ENCODE data around the gene KCNJ5. TPM values are rescaled to one million over a fixed set of nuclear protein-coding genes. Genes with fewer than 3 reads are reported as not detected.
A peak's percentile ranks its signal among the peaks of the same experiment; 100 is the strongest.

Gene KCNJ5
- total RNA-seq, 1 experiment from 2014 or later = not detected

- Histone ChIP-seq H3K79me2 (ENCODE audit: low read length) (no peaks in the 10 kb centered on the region), H4K20me1 (ENCODE audit: insufficient read depth, low read depth, low read length) (no peaks in the 10 kb centered on the region), H3K4me2 (ENCODE audit: low read depth, low read length, poor library complexity, severe bottlenecking) (no peak overlapping the region), H3K4me1 (ENCODE audit: low read length) (no peaks in the 10 kb centered on the region), H3K4me3 (ENCODE audit: low read length) (no peak overlapping the region), H3K9me3 (ENCODE audit: low read length) (no peaks in the 10 kb centered on the region), H2AFZ (ENCODE audit: low read length) (no peak overlapping the region), H3K36me3 (ENCODE audit: insufficient read depth, low read length) (no peaks in the 10 kb centered on the region), H3K27ac (ENCODE audit: low read length) (no peak overlapping the region), H3K9me2 (replicated peaks; ENCODE audit: insufficient read depth, low read length) (no peaks in the 10 kb centered on the region), H3K27me3 (ENCODE audit: low read length) (no peaks in the 10 kb centered on the region), H3K9ac (ENCODE audit: low read length) (no peak overlapping the region)
- DNase-seq = no peak
Observed at GRCh38 chr11:128853559-128853958, 37.6 kb upstream of the KCNJ5 start.

GRCh38 chr11:128854841-128855240 is 36.3 kb upstream of the KCNJ5 start:
- Histone ChIP-seq H3K27ac (ENCODE audit: low read length) (no peak overlapping the region), H3K9me2 (replicated peaks; ENCODE audit: insufficient read depth, low read length) (no peaks in the 10 kb centered on the region), H3K4me3 (ENCODE audit: low read length) (no peak overlapping the region), H3K4me1 (ENCODE audit: low read length) (no peaks in the 10 kb centered on the region), H3K36me3 (ENCODE audit: insufficient read depth, low read length) (no peaks in the 10 kb centered on the region), H3K79me2 (ENCODE audit: low read length) (no peaks in the 10 kb centered on the region), H3K27me3 (ENCODE audit: low read length) (no peaks in the 10 kb centered on the region), H3K9me3 (ENCODE audit: low read length) (no peaks in the 10 kb centered on the region), H3K9ac (ENCODE audit: low read length) (no peak overlapping the region), H3K4me2 (ENCODE audit: low read depth, low read length, poor library complexity, severe bottlenecking) (no peak overlapping the region), H4K20me1 (ENCODE audit: insufficient read depth, low read depth, low read length) (no peaks in the 10 kb centered on the region), H2AFZ (ENCODE audit: low read length) (no peak overlapping the region)
- no peak for DNase-seq

- Histone ChIP-seq H3K36me3 (ENCODE audit: insufficient read depth, low read length) (no peaks in the 10 kb centered on the region), H3K4me2 (ENCODE audit: low read depth, low read length, poor library complexity, severe bottlenecking) (no peak overlapping the region), H3K9me2 (replicated peaks; ENCODE audit: insufficient read depth, low read length) (no peaks in the 10 kb centered on the region), H3K9me3 (ENCODE audit: low read length) (no peaks in the 10 kb centered on the region), H3K27me3 (ENCODE audit: low read length) (no peaks in the 10 kb centered on the region), H4K20me1 (ENCODE audit: insufficient read depth, low read depth, low read length) (no peaks in the 10 kb centered on the region), H3K79me2 (ENCODE audit: low read length) (no peaks in the 10 kb centered on the region), H3K9ac (ENCODE audit: low read length) (no peak overlapping the region), H3K4me1 (ENCODE audit: low read length) (no peaks in the 10 kb centered on the region), H3K4me3 (ENCODE audit: low read length) (no peak overlapping the region), H2AFZ (ENCODE audit: low read length) (no peak overlapping the region), H3K27ac (ENCODE audit: low read length) (no peak overlapping the region)
- DNase-seq = no peak
Observed at GRCh38 chr11:128856241-128856640, 34.9 kb upstream of the KCNJ5 start.

GRCh38 chr11:128857341-128857740 is 33.8 kb upstream of the KCNJ5 start:
- no peaks in the 10 kb centered on the region for H3K9me3 ChIP-seq (ENCODE audit: low read length)

GRCh38 chr11:128859563-128860441 is 31.4 kb upstream of the KCNJ5 start:
- H3K27ac ChIP-seq (ENCODE audit: low read length) = no peak overlapping the region
- H3K9me3 ChIP-seq (ENCODE audit: low read length) = no peaks in the 10 kb centered on the region
- no peaks in the 10 kb centered on the region for H4K20me1 ChIP-seq (ENCODE audit: insufficient read depth, low read depth, low read length)
- peak; percentile 78 for DNase-seq
- no peak overlapping the region for H3K4me3 ChIP-seq (ENCODE audit: low read length)
- H3K79me2 ChIP-seq (ENCODE audit: low read length) = no peaks in the 10 kb centered on the region
- no peak overlapping the region for H3K4me2 ChIP-seq (ENCODE audit: low read depth, low read length, poor library complexity, severe bottlenecking)
- H3K9me2 ChIP-seq (replicated peaks; ENCODE audit: insufficient read depth, low read length) = no peaks in the 10 kb centered on the region
- H3K36me3 ChIP-seq (ENCODE audit: insufficient read depth, low read length) = no peaks in the 10 kb centered on the region
- no peak overlapping the region for H3K9ac ChIP-seq (ENCODE audit: low read length)
- H3K27me3 ChIP-seq (ENCODE audit: low read length) = no peaks in the 10 kb centered on the region
- H3K4me1 ChIP-seq (ENCODE audit: low read length) = no peaks in the 10 kb centered on the region
- H2AFZ ChIP-seq (ENCODE audit: low read length) = no peak overlapping the region

More at GRCh38 chr11:128857341-128857740, 33.8 kb upstream of the KCNJ5 start:
- H3K27me3 ChIP-seq (ENCODE audit: low read length) = no peaks in the 10 kb centered on the region
- no peaks in the 10 kb centered on the region for H3K9me2 ChIP-seq (replicated peaks; ENCODE audit: insufficient read depth, low read length)
- H3K79me2 ChIP-seq (ENCODE audit: low read length) = no peaks in the 10 kb centered on the region
- H3K9ac ChIP-seq (ENCODE audit: low read length) = no peak overlapping the region
- no peak overlapping the region for H2AFZ ChIP-seq (ENCODE audit: low read length)
- no peak overlapping the region for H3K4me3 ChIP-seq (ENCODE audit: low read length)
- H3K27ac ChIP-seq (ENCODE audit: low read length) = no peak overlapping the region
- no peaks in the 10 kb centered on the region for H3K4me1 ChIP-seq (ENCODE audit: low read length)
- no peak overlapping the region for H3K4me2 ChIP-seq (ENCODE audit: low read depth, low read length, poor library complexity, severe bottlenecking)
- no peak for DNase-seq
- no peaks in the 10 kb centered on the region for H4K20me1 ChIP-seq (ENCODE audit: insufficient read depth, low read depth, low read length)
- no peaks in the 10 kb centered on the region for H3K36me3 ChIP-seq (ENCODE audit: insufficient read depth, low read length)

GRCh38 chr11:128860571-128861361 is 30.4 kb upstream of the KCNJ5 start:
- no peaks in the 10 kb centered on the region for H3K36me3 ChIP-seq (ENCODE audit: insufficient read depth, low read length)
- no peaks in the 10 kb centered on the region for H3K4me1 ChIP-seq (ENCODE audit: low read length)
- no peaks in the 10 kb centered on the region for H3K79me2 ChIP-seq (ENCODE audit: low read length)
- no peaks in the 10 kb centered on the region for H3K27me3 ChIP-seq (ENCODE audit: low read length)
- DNase-seq = no peak
- no peaks in the 10 kb centered on the region for H3K9me2 ChIP-seq (replicated peaks; ENCODE audit: insufficient read depth, low read length)
- H4K20me1 ChIP-seq (ENCODE audit: insufficient read depth, low read depth, low read length) = no peaks in the 10 kb centered on the region
- H3K9ac ChIP-seq (ENCODE audit: low read length) = no peak overlapping the region
- no peaks in the 10 kb centered on the region for H3K9me3 ChIP-seq (ENCODE audit: low read length)
- no peak overlapping the region for H2AFZ ChIP-seq (ENCODE audit: low read length)
- H3K27ac ChIP-seq (ENCODE audit: low read length) = no peak overlapping the region
- H3K4me2 ChIP-seq (ENCODE audit: low read depth, low read length, poor library complexity, severe bottlenecking) = no peak overlapping the region
- H3K4me3 ChIP-seq (ENCODE audit: low read length) = no peak overlapping the region

GRCh38 chr11:128862406-128862805 is 28.8 kb upstream of the KCNJ5 start:
- Histone ChIP-seq H3K4me2 (ENCODE audit: low read depth, low read length, poor library complexity, severe bottlenecking) (no peak overlapping the region), H3K36me3 (ENCODE audit: insufficient read depth, low read length) (no peaks in the 10 kb centered on the region), H3K9me3 (ENCODE audit: low read length) (no peaks in the 10 kb centered on the region), H3K4me3 (ENCODE audit: low read length) (no peak overlapping the region), H3K4me1 (ENCODE audit: low read length) (no peaks in the 10 kb centered on the region), H3K9me2 (replicated peaks; ENCODE audit: insufficient read depth, low read length) (no peaks in the 10 kb centered on the region), H3K27ac (ENCODE audit: low read length) (no peak overlapping the region), H4K20me1 (ENCODE audit: insufficient read depth, low read depth, low read length) (no peaks in the 10 kb centered on the region), H3K27me3 (ENCODE audit: low read length) (no peaks in the 10 kb centered on the region), H3K79me2 (ENCODE audit: low read length) (no peaks in the 10 kb centered on the region), H3K9ac (ENCODE audit: low read length) (no peak overlapping the region), H2AFZ (ENCODE audit: low read length) (no peak overlapping the region)
- no peak for DNase-seq

GRCh38 chr11:128862908-128863660 is 28.1 kb upstream of the KCNJ5 start:
- no peak for DNase-seq
- no peaks in the 10 kb centered on the region for H3K36me3 ChIP-seq (ENCODE audit: insufficient read depth, low read length)
- no peaks in the 10 kb centered on the region for H3K9me2 ChIP-seq (replicated peaks; ENCODE audit: insufficient read depth, low read length)
- H3K27me3 ChIP-seq (ENCODE audit: low read length) = no peaks in the 10 kb centered on the region
- H3K9me3 ChIP-seq (ENCODE audit: low read length) = no peaks in the 10 kb centered on the region
- H3K4me1 ChIP-seq (ENCODE audit: low read length) = no peaks in the 10 kb centered on the region
- H3K4me3 ChIP-seq (ENCODE audit: low read length) = no peak overlapping the region
- H3K79me2 ChIP-seq (ENCODE audit: low read length) = no peaks in the 10 kb centered on the region
- H3K27ac ChIP-seq (ENCODE audit: low read length) = no peak overlapping the region
- H4K20me1 ChIP-seq (ENCODE audit: insufficient read depth, low read depth, low read length) = no peaks in the 10 kb centered on the region
- H2AFZ ChIP-seq (ENCODE audit: low read length) = no peak overlapping the region
- no peak overlapping the region for H3K4me2 ChIP-seq (ENCODE audit: low read depth, low read length, poor library complexity, severe bottlenecking)
- no peak overlapping the region for H3K9ac ChIP-seq (ENCODE audit: low read length)
